Bone marrow (tissue), 2 donors: ENCODE results near the gene IP6K2.
"Not testable (repeated sequence)": the region's sequence is repeated elsewhere in the genome, so short reads cannot be mapped to it uniquely, and the experiment has no call there.

ENCODE experiments used
- DNase-seq, 2 donors: peaks; one replicate each; lab custom pipeline; 2025; lab: John Stamatoyannopoulos, UW

The IP6K2 gene, protein sequence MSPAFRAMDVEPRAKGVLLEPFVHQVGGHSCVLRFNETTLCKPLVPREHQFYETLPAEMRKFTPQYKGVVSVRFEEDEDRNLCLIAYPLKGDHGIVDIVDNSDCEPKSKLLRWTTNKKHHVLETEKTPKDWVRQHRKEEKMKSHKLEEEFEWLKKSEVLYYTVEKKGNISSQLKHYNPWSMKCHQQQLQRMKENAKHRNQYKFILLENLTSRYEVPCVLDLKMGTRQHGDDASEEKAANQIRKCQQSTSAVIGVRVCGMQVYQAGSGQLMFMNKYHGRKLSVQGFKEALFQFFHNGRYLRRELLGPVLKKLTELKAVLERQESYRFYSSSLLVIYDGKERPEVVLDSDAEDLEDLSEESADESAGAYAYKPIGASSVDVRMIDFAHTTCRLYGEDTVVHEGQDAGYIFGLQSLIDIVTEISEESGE

DNA sequence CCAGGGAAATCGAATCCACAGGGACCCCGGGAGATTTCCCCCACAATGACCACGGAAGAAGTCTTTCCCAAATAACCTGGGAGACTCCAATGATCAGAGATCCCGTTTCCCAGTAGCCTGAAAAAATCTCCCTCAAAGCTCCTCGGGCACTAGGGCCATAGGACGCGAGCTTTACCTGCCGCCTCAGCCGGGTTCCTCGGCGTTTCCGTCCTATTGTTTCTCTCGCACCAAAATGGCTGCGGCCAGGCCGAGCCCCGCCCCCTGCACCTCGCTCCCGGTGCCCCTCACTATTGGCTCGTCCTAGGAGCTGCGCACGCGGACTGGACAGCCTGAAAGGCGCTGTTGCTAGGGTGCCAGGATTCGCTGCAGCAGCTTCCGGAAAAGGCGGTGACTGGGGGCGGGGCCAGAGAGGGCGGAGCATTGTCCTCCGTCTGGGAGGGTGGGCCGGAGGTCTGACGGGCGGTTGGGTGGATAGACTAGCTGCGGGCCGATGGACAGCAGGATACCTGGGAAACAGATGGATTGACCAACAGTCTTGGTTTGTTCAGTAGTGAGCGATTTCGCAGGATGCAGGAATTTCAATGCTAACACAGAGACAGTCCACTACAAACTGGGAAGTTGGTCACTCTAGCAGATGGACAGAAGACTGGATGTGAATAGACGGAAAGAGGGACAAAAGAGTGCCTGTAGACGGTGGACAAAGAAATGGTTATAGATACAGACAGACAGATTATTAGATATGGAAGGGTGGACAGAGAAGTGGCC lies at the start of gene IP6K2:
IP6K2 (minus strand) TSS at position 240 of the 765 bp plus-strand sequence. CDS start 21,930 bp downstream, outside the sequence.
- peak; percentile 93 to 98 for DNase-seq

DNA sequence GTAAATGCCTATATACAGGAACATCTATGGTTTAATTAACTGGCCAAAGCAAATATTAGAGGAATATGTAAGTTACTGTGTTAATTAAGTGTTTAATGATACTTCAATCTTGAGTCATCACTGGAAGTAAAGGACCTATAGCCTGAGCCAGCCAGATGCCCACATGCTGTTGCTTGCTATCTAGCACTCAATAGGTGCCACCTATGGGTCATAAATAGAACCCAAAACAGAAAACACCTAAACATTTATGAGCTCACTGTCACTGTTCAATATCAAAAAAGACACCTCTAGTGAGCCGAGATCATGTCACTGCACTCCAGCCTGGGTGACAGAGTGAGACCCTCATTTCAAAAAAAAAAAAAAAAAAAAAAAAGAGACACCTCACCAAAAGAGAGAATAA lies 48.4 kb upstream of the IP6K2 start:
- no peak for DNase-seq

DNA sequence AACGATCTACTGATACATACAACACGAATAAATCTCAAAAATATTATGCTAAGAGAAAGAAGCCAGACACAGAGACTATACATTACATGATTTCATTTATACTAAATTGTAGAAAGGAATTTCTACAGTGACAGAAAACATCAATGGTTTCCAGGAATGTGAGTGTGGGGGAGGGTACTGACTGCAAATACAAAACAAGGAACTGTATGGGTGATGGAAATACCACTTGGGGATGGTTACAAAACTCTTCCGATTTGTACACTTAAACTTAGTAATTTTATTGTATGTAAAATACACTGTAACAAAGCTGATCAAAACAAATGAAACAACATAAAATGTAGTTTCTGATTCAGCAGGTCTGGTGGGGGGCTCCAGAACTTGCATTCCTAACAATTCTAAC lies 45.8 kb upstream of the IP6K2 start:
- DNase-seq, result no peak

DNA sequence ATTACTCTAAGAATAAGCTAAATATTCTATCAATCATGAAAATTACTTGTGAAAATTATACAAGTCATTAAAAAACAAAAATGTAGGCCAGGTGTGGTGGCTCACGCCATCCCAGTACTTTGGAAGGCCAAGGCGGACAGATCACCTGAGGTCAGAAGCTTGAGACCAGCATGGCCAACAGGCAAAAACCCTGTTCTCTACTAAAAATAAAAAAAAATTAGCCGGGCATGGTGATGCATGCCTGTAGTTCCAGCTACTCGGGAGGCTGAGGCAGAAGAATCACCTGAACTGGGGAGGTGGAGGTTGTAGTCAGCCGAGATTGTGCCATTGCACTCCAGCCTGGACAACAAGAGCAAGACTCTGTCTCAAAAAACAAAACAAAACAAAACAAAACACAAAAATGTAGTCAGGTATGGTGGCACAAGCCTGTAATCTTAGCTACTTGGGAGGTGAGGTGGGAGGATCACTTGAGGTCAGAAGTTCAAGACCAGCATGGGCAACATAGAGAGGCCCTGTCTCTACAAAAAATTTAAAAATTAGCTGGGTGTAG lies 43.0 kb upstream of the IP6K2 start:
- DNase-seq, result not testable (repeated sequence)

DNA sequence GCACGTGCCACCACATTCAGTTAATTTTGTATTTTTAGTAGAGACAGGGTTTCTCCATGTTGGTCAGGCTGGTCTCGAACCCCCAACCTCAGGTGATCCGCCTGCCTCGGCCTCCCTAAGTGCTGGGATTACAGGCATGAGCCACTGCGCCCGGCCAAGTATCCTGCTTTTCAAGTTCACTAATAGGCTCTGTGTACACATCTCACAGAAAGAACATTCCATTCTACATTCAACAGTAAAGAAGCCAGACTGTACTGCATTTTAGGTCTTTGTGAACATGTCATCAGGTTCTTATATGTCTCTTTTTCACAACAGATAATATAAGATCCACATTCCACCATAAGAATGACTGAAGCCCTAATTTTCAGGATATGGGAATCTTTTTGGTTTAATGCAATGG lies 42.5 kb upstream of the IP6K2 start:
- not testable (repeated sequence) for DNase-seq

DNA sequence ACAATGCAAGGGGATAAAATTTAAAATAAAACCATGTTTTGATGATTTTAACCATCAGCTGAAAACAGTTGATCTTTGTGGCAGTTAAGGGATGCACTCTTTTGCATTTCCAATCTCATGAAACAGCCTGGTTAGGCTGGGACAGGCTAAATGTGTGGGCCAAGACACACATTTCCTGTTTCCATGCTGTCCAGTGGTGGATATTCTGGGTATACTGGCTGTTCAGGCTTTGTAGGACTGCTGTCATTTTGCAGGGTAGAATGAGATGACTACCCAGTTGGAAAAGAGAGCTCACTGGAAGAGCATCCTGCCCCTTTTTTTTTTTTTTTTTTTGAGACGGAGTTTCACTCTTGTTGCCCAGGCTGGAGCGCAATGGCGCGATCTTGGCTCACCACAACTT lies 42.0 kb upstream of the IP6K2 start:
- no peak for DNase-seq

DNA sequence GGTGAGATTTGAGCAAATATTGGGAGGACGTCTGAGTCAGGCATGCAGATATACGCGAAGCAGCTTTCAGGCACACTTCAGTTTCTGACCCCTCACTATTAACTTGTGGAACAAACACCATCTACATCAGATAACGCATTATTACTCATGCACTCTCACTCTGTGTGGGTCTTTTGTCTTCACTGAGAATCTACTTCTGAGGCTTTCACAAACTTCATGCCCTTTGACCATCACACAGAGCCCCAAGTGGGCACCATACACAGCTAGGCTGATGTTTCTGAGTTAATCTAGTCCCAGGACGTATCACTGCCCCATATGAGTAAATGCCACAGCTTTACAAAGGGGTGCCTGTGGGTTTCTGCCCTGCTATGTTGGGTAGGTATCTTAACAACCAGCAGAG lies 39.6 kb upstream of the IP6K2 start:
- no peak for DNase-seq

DNA sequence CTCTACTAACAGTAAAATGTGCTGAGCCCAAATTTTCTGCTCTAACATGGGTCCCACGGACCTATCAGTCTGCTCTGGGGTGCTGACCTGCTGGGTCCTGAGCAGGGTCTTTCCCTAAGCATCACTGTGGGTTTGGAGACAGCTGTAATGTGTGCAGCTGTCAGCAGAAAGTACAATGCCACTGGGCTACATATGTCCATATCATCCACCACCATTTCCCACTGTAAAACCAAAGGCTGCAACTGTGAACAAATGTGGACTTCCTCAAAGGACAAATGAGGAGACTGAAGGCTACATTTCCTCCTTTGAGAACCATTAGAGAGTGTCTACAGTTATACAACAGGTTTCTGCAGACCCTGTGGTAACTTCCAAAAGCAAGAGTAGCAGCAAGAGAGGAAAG lies 33.8 kb upstream of the IP6K2 start:
- no peak for DNase-seq

DNA sequence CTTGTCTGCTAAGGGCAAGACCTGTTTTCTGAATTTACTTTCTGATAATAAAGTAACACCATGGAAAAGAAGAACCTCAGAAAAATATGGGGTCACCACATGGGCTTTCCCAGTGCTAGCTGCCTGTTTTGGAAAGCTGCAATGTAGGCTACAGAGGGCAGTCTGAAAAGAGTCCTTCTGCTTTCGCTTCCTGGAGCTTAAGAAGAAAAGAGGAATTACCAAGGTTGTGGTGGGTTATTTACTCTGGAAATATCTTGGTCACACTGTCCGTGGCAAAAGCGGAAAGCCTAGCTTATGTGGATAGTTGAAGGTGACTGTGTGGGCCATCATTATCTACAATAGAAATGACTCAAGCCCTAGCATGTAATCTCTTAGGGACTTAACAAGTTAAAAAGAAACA lies 31.7 kb upstream of the IP6K2 start:
- no peak for DNase-seq

DNA sequence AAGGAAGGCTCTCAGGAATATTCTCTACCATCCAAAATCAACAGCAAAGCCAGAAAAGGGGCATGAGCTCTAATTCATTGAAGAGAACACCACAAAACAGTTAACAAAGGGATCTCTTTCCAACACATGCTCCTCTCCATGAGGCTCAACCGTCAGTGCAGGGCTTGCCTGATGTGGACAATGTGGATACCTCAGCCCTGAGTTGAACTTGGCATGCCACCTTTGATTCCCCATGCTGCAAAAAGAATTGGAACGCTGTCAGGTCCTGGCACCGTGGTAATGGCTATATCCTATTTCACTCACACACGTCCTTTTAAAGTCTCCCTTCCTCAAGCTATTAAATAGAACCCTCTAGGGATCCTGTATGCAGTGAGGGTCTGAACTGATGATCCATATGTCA lies 30.7 kb upstream of the IP6K2 start:
- DNase-seq, result no peak

DNA sequence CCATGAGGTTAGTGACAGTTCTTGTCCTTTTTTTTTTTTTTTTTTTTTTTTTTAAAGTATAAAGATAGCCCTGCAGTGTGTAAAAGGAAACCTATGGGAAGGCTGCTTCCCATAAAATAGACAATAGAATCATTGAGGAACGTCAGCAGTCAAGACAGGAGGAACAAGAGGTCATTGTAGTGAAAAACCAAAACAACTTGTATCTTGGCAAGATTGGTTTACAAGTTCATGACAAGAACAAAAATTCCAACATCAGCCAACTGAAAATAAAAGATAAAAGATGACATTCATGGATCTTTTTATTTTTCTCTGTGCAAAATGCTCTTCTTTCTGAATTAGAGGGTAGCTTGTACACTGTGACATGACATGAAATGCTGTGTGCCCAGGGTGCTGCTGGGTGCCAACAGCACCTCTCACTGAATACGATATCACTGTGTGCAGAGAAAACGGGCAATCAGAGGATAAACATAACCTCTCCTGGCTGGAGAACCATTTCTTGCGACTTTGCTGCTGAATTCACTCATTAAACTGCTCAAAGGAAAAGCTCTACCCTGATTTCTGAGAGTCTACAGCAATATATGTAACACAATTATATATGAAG lies 30.1 kb upstream of the IP6K2 start:
- no peak for DNase-seq

DNA sequence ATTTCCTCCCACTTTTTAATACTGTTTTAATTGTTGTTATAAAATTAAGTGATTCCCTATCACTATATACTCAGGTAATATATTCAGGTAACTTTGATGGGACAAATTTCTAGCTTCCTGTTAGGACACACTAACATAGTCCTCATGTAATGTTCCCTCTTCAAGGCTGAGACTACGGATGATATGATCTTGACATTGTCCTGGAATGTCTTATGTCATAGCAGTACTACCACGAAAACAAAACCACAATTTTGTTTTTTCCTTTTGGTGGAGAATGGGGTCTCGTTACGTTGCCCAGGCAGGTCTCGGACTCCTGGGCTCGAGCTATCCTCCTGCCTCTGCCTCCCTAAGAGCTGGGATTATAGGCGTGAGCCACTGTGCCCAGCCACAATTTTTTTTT lies 26.8 kb upstream of the IP6K2 start:
- no peak for DNase-seq

DNA sequence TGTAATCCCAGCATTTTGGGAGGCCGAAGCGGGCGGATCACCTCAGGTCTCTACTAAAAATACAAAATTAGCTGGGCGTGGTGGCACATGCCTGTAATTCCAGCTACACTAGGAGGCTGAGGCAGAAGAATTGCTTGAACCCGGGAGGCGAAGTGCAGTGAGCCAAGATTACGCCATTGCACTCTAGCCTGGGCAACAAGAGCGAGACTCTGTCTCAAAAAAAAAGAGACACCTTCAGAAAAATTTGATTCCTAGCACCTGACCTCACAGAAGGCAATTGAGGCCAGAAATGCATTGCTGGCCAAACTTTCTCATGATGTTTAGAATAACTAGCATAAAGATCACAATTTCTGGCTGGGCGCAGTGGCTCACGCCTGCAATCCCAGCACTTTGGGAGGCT lies 24.2 kb upstream of the IP6K2 start:
- not testable (repeated sequence) for DNase-seq

DNA sequence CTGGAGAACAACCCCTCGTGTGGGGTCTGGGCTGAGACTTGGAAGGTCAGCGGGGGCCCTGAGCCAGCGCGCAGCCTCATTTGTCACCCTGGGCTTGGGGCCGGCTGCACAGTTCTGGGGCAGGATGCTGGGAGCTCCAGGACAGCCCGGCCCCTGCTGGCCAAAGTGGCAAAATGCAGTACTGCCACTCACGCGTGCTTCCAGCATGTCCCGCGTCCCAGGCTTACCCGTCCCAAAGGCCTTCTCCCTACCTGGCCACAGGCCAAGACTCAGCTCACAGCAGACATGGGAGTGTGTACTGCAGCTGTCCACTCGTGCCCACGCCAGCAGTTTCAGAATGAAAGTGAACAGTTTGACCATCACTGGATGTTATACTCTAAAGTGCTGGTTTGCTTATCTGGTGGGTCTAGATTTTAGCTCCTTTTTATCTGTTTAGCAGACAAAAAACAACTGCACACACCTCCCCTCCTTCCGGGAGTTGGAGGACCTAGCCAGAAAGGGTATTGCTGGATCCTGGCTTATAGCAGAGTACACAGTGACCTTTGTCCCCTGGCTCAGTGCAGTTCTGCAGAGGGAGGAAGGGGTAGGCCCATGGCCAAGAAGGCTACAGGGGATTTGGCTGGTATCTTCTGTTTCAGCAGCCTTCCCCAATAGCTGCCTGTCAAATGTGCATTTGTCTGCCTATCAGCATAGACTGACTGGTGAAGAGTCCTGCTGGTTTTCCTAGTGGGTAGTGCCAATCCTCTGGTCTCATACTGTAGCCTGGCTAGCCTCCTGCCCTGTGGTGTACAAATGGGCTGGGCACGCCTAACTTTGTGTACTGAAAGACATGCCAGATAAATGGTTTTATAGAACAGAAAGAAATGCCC lies 23.2 kb upstream of the IP6K2 start:
- DNase-seq, result peak in 1 of 2 donors; percentile 15

DNA sequence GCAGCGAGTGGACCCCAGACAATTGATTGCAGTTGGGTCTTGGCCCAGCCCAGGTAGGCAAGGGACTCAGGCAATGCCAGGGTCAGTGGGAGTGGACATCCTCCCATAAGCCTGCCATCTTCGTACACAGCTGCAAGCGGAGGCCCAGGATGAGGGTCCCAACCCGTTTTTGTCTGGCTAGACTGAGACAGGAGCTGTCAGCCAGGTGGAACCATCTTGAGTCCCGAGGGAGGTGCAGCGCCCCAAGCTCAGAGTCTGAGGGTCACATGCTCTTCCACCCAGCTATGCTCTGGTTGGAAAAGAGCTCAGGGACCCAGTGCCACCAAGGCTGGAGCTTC lies 22.6 kb upstream of the IP6K2 start:
- DNase-seq, result no peak

DNA sequence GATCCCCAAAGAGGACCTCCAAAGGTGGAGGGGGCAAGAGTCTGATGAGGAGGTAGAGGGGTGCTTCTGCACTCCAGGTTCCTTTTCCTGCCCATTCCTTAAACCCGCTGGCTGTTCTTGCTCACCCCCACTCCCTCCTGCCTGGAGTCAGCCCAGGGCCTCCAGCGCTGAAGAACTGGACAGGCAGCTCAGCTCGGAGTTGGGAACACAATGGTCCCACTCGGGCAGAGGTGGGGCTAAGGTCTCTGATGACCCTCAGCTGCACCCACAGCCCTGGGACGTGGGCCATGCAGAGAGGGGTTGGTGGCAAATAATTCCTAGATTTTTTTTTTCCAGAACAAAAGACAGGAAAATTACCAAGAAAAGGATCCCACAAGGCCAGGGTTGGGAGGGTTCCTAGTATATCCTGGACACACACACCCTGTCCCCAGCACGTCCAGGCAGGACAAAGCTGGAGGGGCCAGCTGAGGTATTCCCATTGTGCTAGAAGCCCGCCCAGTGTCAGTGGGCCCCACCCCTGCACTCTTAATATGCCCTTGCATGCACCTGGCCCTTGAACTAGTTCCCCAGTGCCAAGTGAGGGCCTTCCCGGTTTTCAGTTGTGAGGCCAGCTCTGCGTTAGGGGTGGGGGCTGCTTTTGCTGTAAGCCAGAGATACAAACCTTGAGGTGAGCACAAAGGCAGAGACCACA lies 22.1 kb upstream of the IP6K2 start:
- no peak for DNase-seq

DNA sequence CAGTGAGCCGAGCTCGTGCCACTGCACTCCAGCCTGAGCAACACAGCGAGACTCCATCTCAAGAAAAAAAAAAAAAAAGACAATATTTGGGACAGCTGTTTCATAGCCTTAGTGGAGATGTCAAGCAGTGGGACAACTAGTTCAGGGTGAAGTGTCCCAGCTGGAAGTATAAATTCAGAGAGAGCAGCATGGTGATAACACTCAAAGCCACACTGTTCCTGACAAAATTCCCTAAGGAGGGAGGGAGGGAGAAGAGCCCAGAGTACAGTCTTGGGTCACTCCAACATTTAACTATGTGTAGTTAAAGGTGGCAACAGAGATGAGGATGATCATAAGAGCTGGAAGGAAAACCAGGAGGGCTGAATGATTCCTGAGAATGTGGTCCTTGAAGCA lies 21.1 kb upstream of the IP6K2 start:
- DNase-seq, result no peak

DNA sequence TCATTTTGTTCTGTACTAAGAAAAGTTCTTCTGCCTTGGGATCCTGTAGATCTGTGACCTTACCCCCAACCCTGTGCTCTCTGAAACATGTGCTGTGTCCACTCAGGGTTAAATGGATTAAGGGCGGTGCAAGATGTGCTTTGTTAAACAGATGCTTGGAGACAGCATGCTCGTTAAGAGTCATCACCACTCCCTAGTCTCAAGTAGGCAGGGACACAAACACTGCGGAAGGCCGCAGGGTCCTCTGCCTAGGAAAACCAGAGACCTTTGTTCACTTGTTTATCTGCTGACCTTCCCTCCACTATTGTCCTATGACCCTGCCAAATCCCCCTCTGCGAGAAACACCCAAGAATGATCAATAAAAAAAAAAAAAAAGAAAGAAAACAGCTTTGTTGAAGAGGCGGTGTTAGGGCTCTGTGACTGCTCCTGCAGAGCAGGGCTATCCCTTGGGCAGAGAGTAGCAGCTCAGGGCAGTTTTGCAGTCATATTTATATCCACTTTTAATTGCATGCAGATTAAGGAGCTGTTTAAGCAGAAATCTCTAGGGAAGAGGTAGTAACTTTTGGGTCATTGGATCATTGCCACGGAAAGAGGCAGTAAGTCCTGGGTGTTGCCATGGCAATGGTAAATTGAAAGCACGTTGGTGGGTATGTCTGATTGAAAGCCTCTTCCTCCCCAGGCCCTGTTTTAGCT lies 18.2 kb upstream of the IP6K2 start:
- not testable (repeated sequence) for DNase-seq

DNA sequence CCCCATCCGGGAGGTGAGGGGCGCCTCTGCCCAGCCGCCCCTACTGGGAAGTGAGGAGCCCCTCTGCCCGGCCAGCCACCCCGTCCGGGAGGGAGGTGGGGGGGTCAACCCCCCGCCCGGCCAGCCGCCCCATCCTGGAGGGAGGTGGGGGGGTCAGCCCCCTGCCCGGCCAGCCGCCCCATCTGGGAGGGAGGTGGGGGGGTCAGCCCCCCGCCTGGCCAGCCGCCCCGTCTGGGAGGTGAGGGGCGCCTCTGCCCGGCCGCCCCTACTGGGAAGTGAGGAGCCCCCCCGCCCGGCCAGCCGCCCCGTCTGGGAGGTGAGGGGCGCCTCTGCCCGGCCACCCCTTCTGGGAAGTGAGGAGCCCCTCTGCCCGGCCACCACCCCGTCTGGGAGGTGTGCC lies 17.5 kb upstream of the IP6K2 start:
- not testable (repeated sequence) for DNase-seq

DNA sequence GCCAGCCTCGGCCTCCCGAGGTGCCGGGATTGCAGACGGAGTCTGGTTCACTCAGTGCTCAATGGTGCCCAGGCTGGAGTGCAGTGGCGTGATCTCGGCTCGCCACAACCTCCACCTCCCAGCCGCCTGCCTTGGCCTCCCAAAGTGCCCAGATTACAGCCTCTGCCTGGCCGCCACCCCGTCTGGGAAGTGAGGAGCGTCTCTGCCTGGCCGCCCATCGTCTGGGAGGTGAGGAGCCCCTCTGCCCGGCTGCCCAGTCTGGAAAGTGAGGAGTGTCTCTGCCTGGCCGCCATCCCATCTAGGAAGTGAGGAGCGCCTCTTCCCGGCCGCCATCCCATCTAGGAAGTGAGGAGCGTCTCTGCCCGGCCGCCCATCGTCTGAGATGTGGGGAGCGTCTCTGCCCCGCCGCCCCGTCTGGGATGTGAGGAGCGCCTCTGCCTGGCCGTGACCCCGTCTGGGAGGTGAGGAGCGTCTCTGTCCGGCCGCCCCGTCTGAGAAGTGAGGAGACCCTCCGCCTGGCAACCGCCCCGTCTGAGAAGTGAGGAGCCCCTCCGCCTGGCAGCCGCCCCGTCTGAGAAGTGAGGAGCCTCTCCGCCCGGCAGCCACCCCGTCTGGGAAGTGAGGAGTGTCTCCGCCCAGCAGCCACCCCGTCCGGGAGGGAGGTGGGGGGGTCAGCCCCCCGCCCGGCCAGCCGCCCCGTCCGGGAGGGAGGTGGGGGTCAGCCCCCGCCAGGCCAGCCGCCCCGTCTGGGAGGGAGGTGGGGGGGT lies 16.9 kb upstream of the IP6K2 start:
- DNase-seq, result not testable (repeated sequence)
